ENCODE data around the gene CACNA1C.

CACNA1C gene

DNA sequence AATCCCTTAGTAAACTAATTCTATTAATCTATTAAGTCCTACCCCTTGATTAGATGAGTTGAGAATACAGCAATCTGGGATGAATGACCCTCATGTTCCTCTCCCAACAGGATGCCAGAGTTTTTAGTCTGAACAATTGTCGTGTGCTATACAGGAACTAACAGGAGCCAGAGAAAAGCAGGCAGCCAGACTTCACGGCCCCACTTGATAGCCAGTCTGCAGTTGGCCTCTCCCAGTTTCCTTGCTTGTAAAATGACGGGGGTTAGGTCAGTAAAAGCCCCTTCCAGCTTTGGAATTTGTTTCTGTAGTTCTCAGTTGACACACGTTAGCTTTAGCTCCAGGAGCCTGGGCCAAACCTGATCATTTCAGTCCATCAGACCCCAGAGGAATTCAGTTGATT lies 475.2 kb downstream of the CACNA1C start:
- TF ChIP-seq EZH2phosphoT487 (IDR thresholded peaks at IDR 0.05; ENCODE audit: borderline replicate concordance, low read length), result no peak
- TF ChIP-seq, protein P1, sequence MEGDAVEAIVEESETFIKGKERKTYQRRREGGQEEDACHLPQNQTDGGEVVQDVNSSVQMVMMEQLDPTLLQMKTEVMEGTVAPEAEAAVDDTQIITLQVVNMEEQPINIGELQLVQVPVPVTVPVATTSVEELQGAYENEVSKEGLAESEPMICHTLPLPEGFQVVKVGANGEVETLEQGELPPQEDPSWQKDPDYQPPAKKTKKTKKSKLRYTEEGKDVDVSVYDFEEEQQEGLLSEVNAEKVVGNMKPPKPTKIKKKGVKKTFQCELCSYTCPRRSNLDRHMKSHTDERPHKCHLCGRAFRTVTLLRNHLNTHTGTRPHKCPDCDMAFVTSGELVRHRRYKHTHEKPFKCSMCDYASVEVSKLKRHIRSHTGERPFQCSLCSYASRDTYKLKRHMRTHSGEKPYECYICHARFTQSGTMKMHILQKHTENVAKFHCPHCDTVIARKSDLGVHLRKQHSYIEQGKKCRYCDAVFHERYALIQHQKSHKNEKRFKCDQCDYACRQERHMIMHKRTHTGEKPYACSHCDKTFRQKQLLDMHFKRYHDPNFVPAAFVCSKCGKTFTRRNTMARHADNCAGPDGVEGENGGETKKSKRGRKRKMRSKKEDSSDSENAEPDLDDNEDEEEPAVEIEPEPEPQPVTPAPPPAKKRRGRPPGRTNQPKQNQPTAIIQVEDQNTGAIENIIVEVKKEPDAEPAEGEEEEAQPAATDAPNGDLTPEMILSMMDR (IDR thresholded peaks at IDR 0.05; ENCODE audit: low read depth, low read length, poor library complexity, severe bottlenecking), result no peak
- no peak overlapping the region for H3K4me3 ChIP-seq (ENCODE audit: low read length)
- no peaks in the 10 kb centered on the region for H3K36me3 ChIP-seq (ENCODE audit: control insufficient read depth, low read length)
- no peak overlapping the region for H3K4me2 ChIP-seq (ENCODE audit: low read length)
- peaks cover 8% of the 10 kb centered on the region; the same call in 1 of the 2 replicates for H3K27me3 ChIP-seq (ENCODE audit: control insufficient read depth, low read length)
- H3K9me3 ChIP-seq (ENCODE audit: control insufficient read depth, insufficient read depth, low read length), result no peaks in the 10 kb centered on the region
- H3K79me2 ChIP-seq (ENCODE audit: control insufficient read depth, low read length), result no peaks in the 10 kb centered on the region
- no peaks in the 10 kb centered on the region for H4K20me1 ChIP-seq (ENCODE audit: control insufficient read depth, insufficient read depth, low read depth, low read length)
- no peaks in the 10 kb centered on the region for H3K4me1 ChIP-seq (ENCODE audit: control insufficient read depth, low read length)
- H3K9me2 ChIP-seq (replicated peaks; ENCODE audit: control insufficient read depth, low read length), result no peaks in the 10 kb centered on the region
- no peak overlapping the region for H3K27ac ChIP-seq (ENCODE audit: low read depth, low read length)
- no peaks in the 10 kb centered on the region for H3F3A ChIP-seq (ENCODE audit: control insufficient read depth, insufficient read depth)

DNA sequence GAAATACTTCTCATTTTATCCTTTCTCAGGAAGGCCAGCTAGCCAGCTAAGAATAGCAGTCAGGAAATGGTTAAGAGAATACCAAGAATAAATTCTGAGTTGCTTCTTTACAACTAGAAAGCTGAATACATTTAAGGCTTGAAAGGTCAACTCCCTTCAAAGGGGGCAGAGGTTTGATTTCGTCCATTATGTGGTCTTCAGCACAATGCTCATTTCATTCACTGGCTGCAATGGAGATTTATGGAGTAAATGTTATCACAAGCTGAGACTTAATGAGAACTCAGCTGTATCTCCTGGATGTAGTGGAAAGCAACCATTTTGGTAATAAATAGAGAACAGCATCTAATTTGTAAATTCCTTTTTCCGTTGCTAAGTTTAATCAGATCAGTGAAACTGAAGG lies 477.0 kb downstream of the CACNA1C start:
- Histone ChIP-seq H3K4me2 (ENCODE audit: low read length) (no peak overlapping the region), H3K36me3 (ENCODE audit: control insufficient read depth, low read length) (no peaks in the 10 kb centered on the region), H3K9me3 (ENCODE audit: control insufficient read depth, insufficient read depth, low read length) (no peaks in the 10 kb centered on the region), H3F3A (ENCODE audit: control insufficient read depth, insufficient read depth) (no peaks in the 10 kb centered on the region), H3K9me2 (replicated peaks; ENCODE audit: control insufficient read depth, low read length) (no peaks in the 10 kb centered on the region), H4K20me1 (ENCODE audit: control insufficient read depth, insufficient read depth, low read depth, low read length) (no peaks in the 10 kb centered on the region), H3K4me3 (ENCODE audit: low read length) (no peak overlapping the region), H3K27me3 (ENCODE audit: control insufficient read depth, low read length) (peaks cover 8% of the 10 kb centered on the region; the same call in 1 of the 2 replicates), H3K79me2 (ENCODE audit: control insufficient read depth, low read length) (no peaks in the 10 kb centered on the region), H3K4me1 (ENCODE audit: control insufficient read depth, low read length) (no peaks in the 10 kb centered on the region), H3K27ac (ENCODE audit: low read depth, low read length) (no peak overlapping the region)
- TF ChIP-seq EZH2phosphoT487 (IDR thresholded peaks at IDR 0.05; ENCODE audit: borderline replicate concordance, low read length), result no peak
- TF ChIP-seq, protein P1 (IDR thresholded peaks at IDR 0.05; ENCODE audit: low read depth, low read length, poor library complexity, severe bottlenecking), result no peak

DNA sequence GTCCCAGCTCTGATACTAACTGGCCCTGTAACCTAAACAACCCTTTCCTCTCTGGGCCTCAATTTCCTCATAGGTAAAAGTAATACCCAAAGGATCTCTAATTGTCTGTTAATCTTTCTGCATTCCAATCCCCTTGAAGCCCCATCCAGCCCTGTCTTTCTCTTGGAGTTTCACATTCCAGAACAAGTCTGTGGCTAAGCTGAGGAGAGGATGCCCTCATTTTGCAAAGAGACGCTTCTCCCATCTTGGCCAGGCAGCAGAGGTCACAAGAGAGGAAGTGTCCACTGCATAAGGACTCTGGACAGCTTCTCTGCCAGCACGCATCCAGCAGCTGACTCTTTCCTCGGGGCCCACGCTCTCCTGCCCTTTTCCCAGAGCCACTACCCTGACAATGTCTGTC lies 478.6 kb downstream of the CACNA1C start:
- H3K4me1 ChIP-seq (ENCODE audit: control insufficient read depth, low read length), result no peaks in the 10 kb centered on the region
- no peak overlapping the region for H3K4me3 ChIP-seq (ENCODE audit: low read length)
- no peaks in the 10 kb centered on the region for H3K9me2 ChIP-seq (replicated peaks; ENCODE audit: control insufficient read depth, low read length)
- H3K36me3 ChIP-seq (ENCODE audit: control insufficient read depth, low read length), result no peaks in the 10 kb centered on the region
- no peaks in the 10 kb centered on the region for H4K20me1 ChIP-seq (ENCODE audit: control insufficient read depth, insufficient read depth, low read depth, low read length)
- H3K9me3 ChIP-seq (ENCODE audit: control insufficient read depth, insufficient read depth, low read length), result no peaks in the 10 kb centered on the region
- peaks cover 12% of the 10 kb centered on the region for H3K27me3 ChIP-seq (ENCODE audit: control insufficient read depth, low read length)
- H3K27ac ChIP-seq (ENCODE audit: low read depth, low read length), result no peak overlapping the region
- no peak overlapping the region for H3K4me2 ChIP-seq (ENCODE audit: low read length)
- TF ChIP-seq, protein P1 (IDR thresholded peaks at IDR 0.05; ENCODE audit: low read depth, low read length, poor library complexity, severe bottlenecking), result no peak
- no peak for TF ChIP-seq EZH2phosphoT487 (IDR thresholded peaks at IDR 0.05; ENCODE audit: borderline replicate concordance, low read length)
- no peaks in the 10 kb centered on the region for H3K79me2 ChIP-seq (ENCODE audit: control insufficient read depth, low read length)
- no peaks in the 10 kb centered on the region for H3F3A ChIP-seq (ENCODE audit: control insufficient read depth, insufficient read depth)

Data from DOHH2 (cell line).